Stimulated activated CD8-positive, alpha-beta memory T cell treated with anti-CD3 and anti-CD28 coated beads, Interleukin-7, amount 100 ng/mL, for 24 hours (primary cell): ENCODE results near the gene OMA1.
"Not testable (repeated sequence)": the region's sequence is repeated elsewhere in the genome, so short reads cannot be mapped to it uniquely, and the experiment has no call there.

ENCODE experiments used
- DNase-seq: peaks from one replicate; pipeline ENCODE4 v3.0.0-alpha.2; 2020; ENCODE audit warnings: low read depth

The OMA1 gene

DNA sequence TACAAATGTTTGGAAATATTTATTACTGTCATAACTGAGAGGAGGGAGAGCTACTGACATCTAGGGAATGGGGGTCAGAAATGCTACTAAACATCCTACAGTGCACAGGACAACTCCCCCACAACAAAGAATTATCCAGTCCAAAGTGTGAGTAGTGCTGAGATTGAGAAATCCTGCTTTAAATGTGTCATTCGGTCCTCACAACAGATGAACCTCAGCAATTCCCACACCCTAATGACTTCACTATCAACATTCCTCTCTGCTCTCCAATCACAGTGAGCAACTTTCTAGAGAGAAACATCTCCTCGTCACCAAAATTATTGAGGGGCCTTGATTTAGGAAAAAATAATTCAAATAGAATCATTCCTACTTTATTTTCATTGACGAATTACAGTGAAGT is 18.0 kb downstream of the OMA1 start:
- no peak for DNase-seq

DNA sequence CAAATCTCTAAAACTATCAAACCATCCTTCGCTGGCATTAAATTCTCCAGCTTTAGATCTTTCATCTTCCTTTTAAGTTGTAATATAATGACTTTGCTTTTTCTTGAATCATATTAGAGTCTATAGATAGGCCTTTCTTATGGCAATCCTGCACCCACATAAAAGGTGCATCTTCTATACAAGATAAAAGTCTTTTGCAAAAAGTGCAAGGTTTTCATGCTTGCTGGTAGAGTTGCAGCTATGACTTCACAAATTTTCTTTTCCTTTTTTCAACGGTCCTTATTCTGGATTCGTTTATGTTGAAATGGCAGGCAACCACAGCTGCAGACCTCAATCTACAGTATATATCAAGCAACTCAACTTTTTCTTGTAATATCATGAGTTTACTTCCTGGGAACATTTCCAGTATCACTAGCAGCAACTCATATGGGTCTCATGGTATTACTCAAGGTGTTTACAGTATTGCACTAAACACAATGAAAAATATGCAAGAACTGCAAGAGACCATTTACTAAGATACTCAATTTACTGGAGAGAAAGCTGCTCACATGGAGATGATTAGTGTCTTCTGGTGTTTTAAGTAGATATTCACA is 22.1 kb downstream of the OMA1 start:
- DNase-seq: no peak

DNA sequence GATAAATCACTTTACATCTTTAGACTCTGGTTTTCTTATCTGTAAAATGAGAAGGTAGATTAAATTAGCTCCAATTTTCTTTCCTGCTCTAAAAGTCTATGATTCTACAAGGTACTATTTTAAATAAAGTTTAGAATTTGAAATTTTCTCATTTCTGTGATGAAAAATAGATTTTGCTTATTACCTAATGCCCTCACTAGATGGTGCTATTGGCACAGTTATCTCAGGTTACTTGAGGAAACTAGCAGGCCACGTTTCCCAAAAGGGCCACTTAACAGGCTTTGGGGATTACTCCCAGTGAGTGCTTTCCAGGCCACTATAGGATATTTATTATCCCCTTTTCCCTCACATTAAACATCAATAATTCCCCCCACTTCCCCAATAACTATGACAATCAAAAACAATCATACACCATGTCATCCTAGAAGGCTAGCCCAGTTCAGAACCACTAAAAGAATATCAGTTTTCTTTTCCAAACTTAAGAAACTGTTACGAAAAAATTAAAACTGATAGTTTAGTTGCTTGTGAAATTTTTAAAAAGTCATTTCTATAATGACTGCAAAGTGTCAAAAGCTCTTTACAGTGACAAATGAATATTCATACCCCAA is 30.6 kb downstream of the OMA1 start:
- no peak for DNase-seq

DNA sequence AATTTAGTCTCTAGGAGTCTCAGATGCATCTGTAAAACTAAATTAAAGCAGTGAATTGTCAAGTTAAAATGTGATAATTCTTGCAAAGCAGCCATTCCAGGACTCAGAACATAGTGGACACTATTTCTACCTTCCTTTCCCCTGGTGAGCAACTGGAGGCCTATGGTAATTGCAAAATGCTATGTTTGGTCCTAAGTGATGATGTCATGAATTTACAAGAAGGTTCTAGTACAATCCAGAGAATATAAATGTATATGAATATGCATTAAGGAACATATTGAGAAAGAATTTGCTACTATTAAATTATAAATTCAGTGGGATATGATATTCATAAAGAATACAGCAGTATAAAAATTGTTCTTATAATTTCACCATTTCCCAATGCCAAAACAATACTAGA is 32.6 kb downstream of the OMA1 start:
- no peak for DNase-seq

DNA sequence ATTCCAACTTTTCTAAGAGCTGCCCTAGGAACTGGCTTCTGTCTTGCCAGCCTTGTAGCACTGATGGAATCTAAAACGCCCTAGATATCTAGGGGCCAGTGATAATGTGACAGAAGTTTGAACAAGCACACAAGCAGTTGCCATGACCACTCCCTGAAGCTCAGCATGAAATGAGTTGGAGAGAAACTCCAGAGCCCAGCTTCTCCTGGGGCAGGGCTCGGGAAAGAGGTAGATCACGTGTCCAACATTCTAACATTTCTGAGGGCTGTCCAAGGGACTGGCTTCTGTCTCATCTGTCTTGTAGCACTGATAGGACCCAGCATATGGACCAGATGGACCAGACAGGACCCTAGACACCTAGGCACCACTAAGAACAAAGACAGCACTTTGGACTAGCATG is 37.9 kb downstream of the OMA1 start:
- no peak for DNase-seq

GRCh38 chr1:58505286-58505685 is 41.2 kb downstream of the OMA1 start:
- no peak for DNase-seq

DNA sequence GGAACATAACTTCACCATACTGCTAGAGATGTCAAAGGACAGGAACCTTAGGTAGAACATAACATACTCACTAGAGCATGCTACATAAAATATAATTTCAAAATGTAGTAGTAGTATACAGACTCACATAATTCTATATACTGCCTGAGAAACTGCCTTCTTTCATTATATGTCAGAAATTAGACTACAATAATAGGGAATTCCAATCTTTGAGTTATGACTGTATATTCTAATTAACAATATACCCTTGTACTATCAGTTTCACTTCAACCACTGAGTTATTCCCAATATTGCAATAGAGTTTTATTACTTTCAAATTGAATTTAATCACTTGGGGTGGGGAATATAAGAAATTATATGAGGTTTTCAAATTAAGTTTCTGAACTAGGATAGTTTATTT is 44.0 kb downstream of the OMA1 start:
- no peak for DNase-seq

GRCh38 chr1:58500043-58500442 is 46.5 kb downstream of the OMA1 start:
- no peak for DNase-seq

- DNase-seq: no peak
Measured at GRCh38 chr1:58497499-58497898, 49.0 kb downstream of the OMA1 start.

GRCh38 chr1:58496042-58496441 is 50.5 kb downstream of the OMA1 start:
- no peak for DNase-seq

DNA sequence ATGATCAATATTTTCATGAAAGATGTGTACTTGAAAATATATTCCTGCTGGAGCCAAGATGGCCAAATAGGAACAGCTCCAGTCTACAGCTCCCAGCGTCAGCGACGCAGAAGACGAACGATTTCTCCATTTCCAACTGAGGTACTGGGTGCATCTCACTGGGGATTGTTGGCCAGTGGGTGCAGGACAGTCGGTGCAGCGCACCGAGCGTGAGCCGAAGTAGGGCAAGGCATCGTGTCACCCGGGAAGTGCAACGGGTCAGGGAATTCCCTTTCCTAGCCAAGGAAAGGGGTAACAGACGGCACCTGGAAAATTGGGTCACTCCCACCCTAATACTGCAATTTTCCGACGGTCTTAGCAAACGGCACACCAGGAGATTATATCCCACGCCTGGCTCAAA is 57.6 kb downstream of the OMA1 start:
- DNase-seq: not testable (repeated sequence)

DNA sequence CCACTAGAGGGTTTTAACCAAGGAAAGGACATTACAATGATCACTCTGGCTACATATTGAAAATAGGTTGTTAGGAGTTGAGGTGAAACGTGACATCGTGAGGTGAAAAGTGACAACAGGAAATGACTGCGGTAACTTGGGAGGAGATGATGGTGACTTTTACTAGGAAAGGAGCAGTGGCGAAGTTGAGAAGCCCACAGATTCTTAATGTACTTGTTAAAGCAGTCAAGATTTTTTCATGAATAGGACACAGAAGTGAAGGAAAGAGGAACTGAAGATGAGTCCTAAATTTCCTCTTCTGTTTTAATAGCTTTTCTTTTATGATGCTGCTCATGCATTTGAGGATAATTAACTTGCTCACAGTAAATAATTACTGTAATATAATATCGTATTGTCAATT is 59.5 kb downstream of the OMA1 start:
- DNase-seq: no peak

GRCh38 chr1:58481962-58482361 is 64.6 kb downstream of the OMA1 start:
- DNase-seq: no peak

DNA sequence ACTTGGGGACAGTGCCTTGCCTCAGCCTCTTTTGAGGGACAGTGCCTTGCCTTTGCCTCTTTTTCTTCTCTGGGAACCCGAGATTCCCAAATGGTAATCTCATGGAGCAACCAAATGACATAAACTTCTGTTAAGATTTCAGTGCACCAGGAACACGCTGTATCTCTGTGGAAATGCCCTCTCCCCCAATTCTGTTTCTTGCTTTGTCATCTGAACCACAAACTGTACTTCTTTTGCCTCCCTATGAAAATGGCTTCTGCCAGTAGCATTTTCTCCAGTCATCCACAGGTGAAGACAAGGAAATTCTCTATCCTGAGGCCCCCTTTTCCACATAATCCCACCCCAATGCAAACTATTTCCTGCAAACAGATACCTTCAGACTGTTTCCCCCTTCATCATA is 66.3 kb downstream of the OMA1 start:
- DNase-seq: no peak

GRCh38 chr1:58477390-58477789 is 69.1 kb downstream of the OMA1 start:
- no peak for DNase-seq

- no peak for DNase-seq
Measured at GRCh38 chr1:58476179-58476578, 70.3 kb downstream of the OMA1 start.

- DNase-seq: no peak
Measured at GRCh38 chr1:58469476-58469875, 77.0 kb downstream of the OMA1 start.

GRCh38 chr1:58469016-58469415 is 77.5 kb downstream of the OMA1 start:
- DNase-seq: no peak

DNA sequence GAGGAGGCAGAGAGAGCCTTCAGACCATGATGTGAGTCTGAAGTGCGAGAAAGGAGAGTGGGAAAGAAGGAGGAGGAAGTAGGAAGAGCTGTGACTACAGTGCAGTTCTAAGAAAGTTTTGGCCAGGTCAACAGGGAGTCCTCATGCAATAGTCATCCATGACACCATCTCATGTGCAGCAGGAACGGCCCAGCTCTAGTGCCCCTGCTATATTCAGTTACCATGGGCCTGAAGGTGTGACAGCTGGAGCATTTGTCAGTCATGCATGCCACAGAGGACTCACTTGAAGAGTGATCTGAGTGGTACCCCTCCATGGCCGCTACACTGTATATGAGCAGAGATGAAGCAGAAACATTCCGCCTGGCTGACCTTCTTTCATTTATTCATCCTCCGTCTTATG is 77.9 kb downstream of the OMA1 start:
- no peak for DNase-seq

DNA sequence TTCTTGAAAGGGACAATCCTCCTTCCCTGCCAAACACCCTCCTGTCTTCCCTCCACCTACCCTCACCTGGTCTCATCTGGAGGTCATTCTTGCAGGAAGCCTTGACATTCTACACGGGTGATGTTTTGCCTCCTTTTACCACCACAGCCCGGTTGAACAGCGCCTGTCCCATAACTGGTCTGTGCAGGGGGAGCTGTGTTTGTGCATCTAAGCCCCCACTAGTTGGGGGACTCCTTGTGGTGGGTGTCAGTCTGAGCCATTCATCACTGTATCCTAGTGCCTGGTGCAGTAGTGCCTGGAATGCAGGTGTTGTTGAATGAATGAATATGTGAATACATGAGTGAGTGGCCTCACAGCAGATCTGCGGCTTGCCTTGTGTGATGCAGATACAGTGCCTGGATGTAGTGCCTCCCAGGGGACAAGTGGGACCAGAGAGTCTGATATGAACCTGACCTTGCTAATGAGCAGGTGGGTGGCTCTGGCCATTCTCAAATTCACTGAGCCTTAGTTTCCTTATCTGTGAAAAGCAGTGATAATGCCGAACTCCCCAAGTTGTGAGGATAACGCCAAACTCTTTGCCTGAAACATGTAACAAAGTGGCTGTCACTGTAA is 79.8 kb downstream of the OMA1 start:
- DNase-seq: no peak

DNA sequence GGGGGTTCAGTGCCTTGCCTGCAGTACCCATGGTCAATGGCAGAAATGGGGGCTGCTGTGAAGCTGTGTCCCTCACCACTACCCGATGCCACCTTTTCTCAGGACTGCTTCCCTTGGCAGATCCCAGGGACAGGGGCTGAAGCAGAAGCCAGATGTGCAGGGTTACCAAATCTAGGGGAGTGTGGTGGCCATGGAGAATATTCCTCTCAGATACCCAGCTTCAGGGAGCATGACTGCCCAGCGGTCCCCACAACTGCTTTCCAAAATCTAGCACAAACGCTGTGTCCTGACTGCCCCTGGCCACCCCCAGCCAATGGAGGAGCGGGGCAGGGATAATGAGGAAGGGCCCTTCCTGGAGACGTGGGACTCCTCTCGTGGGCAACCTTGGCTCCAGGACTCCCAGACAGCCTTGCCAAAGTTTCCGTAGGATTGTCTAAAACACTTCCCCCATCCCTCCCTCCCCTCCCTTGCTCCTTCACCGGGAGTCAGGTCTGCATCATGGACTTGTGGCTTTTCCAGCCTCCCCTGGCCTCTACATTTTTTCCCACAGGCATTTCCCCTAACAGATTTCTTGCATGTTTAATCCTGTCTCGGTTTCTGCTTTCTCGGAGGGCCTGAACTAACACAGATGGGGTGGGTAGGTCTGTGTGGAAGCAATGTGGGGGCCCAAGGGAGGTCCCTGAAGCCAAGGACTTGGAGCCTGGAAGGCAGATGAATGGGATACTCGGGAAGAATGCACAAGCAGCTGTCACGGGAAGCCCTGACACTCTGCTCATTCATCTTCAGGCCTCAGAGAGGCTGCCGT is 80.5 kb downstream of the OMA1 start:
- no peak for DNase-seq

DNA sequence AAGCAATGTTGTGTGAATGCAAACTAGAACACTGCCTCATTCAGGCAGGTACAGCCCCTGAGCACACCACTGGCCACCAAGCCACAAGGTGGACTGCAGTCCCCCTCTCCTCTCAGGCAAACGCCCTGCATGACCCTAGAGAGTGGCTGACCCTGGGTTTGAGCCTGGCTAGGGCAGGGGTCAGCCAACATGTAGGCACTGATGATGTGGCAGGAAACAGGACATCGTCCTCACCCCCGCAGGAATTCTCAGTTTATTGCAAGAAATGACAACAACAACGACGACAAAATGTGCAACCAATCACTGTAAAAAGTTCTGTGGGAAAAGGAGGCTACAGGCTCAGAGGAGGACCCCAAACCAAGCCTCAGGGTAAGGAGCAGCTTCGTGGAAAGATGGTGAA is 81.3 kb downstream of the OMA1 start:
- no peak for DNase-seq

DNA sequence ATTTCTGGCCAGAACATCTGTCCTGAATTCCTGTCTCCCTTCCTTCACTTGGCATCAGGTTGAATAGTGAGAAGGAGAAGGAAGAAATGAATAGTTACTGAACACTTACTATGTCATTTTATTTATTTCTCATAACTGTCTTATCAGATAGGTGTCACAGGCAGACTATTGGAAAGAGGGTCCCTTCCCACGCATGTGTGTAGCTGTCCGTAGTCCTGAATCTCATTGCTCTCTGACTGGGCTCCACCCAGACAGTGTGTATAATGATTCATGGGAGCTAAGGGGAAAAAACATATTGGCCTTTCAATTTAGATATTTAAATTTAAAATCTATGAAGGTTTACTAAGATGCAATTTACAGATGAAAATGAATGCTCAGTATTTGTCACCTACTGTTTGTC is 86.1 kb downstream of the OMA1 start:
- no peak for DNase-seq
